ENCODE measurements around the gene GPR37.

GRCh38 chr7:124702385-124702784 is 63.2 kb downstream of the GPR37 start:
- TF ChIP-seq CTCF (conservative IDR thresholded peaks at IDR 0.05 in 1 of 2, IDR thresholded peaks at IDR 0.05 in 1 of 2; ENCODE audit: extremely low read depth in 1 of 2, insufficient read depth in 1 of 2, low read depth in 1 of 2, low read length in 2 of 2) (no peak), EZH2 (IDR thresholded peaks at IDR 0.05; ENCODE audit: borderline replicate concordance, low read length) (no peak)

Measured in mammary epithelial cell (primary cell).